HepG2 (cell line): Measurements from ENCODE around the gene MFRP. TPM values are rescaled to one million over a fixed set of nuclear protein-coding genes. Genes with fewer than 3 reads are reported as not detected.

ENCODE experiments used
- AGO2 ChIP-seq: fragments of 200-400 bp; formaldehyde crosslinking; optimal IDR thresholded peaks from 2 replicates; pipeline ENCODE3; 2017; ENCODE audit warnings: mild to moderate bottlenecking, low read depth, low read length, moderate library complexity
- CENPX ChIP-seq: sonication (generic); formaldehyde crosslinking; IDR thresholded peaks from 2 replicates; pipeline ENCODE4 v1.9.0; 2021; ENCODE audit warnings: mild to moderate bottlenecking, missing genetic modification reagents, moderate library complexity
- KDM2A ChIP-seq: sonication (generic); formaldehyde crosslinking; IDR thresholded peaks from 2 replicates; pipeline ENCODE4 v1.4.0; 2020; ENCODE audit warnings: low read depth, missing genetic modification reagents, borderline replicate concordance
- MTA3 ChIP-seq: sonication (generic); formaldehyde crosslinking; IDR thresholded peaks from 2 replicates; pipeline ENCODE4 v1.4.0; 2020; ENCODE audit warnings: missing genetic modification reagents
- PAX8 ChIP-seq: sonication (generic); formaldehyde crosslinking; IDR thresholded peaks from 2 replicates; pipeline ENCODE4 v1.8.0; 2022; ENCODE audit warnings: mild to moderate bottlenecking, missing genetic modification reagents, borderline replicate concordance
- PHF21A ChIP-seq: sonication (generic); formaldehyde crosslinking; IDR thresholded peaks from 2 replicates; pipeline ENCODE4 v1.5.0; 2020; ENCODE audit warnings: mild to moderate bottlenecking, missing genetic modification reagents
- RAD51 ChIP-seq: fragments of 450-650 bp; IDR thresholded peaks from 2 replicates; pipeline ENCODE4 v1.6.1; 2016; ENCODE audit warnings: borderline replicate concordance
- SP5 ChIP-seq: IDR thresholded peaks from 2 replicates; pipeline ENCODE4 v1.6.1; 2016; ENCODE audit warnings: low read depth, borderline replicate concordance
- ZNF616 ChIP-seq: sonication (generic); formaldehyde crosslinking; IDR thresholded peaks from 2 replicates; pipeline ENCODE4 v1.5.0; 2020; ENCODE audit warnings: low read depth, mild to moderate bottlenecking, missing genetic modification reagents
- ZNF644 ChIP-seq: IDR thresholded peaks from 2 replicates; pipeline ENCODE4 v1.6.1; 2016; ENCODE audit warnings: low read depth
- ZNF737 ChIP-seq: sonication (generic); formaldehyde crosslinking; IDR thresholded peaks from 2 replicates; pipeline ENCODE4 v1.5.0; 2020; ENCODE audit warnings: missing genetic modification reagents, mild to moderate bottlenecking, borderline replicate concordance
- polyA plus RNA-seq, 8 experiments: library from polyadenylated mRNA; depleted of rRNA in 3 of 8; stranded (reverse) in 7 of 8; unstranded in 1 of 8; fragments of >200 nt; fragmentation: Illumina TruSeq in 4 of 8; extraction: Trizol in 4 of 8; gene quantifications; 2 replicates each; pipeline versions ENCODE4 v1.2.1 to v1.2.3, GENCODE V29; 2011 to 2016; ENCODE audit warnings: low read depth in 4 of 8, missing spikeins in 1 of 8, mixed read lengths in 1 of 8; ENCODE audit not compliant: insufficient read depth in 1 of 8
- total RNA-seq, 5 experiments: library from RNA; depleted of rRNA; stranded (reverse); fragments of >200 nt; fragmentation: Illumina TruSeq; extraction: Trizol; gene quantifications; 2 replicates each; pipeline ENCODE4 v1.2.3, GENCODE V29; 2016; ENCODE audit warnings: low read depth in 1 of 5
- TF ChIP-seq, protein P1 (sequence below): sonication (generic); formaldehyde crosslinking; IDR thresholded peaks from 2 replicates; pipeline ENCODE4 v1.4.0; 2020; ENCODE audit warnings: low read depth, mild to moderate bottlenecking, missing genetic modification reagents
- TF ChIP-seq, protein P2 (sequence below): IDR thresholded peaks from 2 replicates; pipeline ENCODE4 v1.4.0; 2020; ENCODE audit warnings: mild to moderate bottlenecking, missing genetic modification reagents
- TF ChIP-seq, protein P3 (sequence below): sonication (generic); formaldehyde crosslinking; conservative IDR thresholded peaks from 2 replicates; pipeline ENCODE4 v1.4.0; 2020; ENCODE audit warnings: missing genetic modification reagents
- TF ChIP-seq, protein P4 (sequence below): sonication (generic); formaldehyde crosslinking; IDR thresholded peaks from 2 replicates; pipeline ENCODE4 v1.5.0; 2020; ENCODE audit warnings: missing genetic modification reagents
- TF ChIP-seq, protein P5 (sequence below), 2 experiments: sonication (generic) in 1 of 2; formaldehyde crosslinking in 1 of 2; IDR thresholded peaks; 2 replicates each; pipeline versions ENCODE4 v1.4.0 to v1.6.1; 2018 to 2020; ENCODE audit warnings: missing genetic modification reagents in 2 of 2, borderline replicate concordance in 1 of 2, low read depth in 1 of 2, mild to moderate bottlenecking in 1 of 2, missing biosample characterization in 1 of 2

Gene MFRP
- total and polyA plus RNA-seq, 2 of the 13 experiments (the other 11 are each of a cell fraction or from before 2014, with no cell fraction given), result not detected

DNA sequence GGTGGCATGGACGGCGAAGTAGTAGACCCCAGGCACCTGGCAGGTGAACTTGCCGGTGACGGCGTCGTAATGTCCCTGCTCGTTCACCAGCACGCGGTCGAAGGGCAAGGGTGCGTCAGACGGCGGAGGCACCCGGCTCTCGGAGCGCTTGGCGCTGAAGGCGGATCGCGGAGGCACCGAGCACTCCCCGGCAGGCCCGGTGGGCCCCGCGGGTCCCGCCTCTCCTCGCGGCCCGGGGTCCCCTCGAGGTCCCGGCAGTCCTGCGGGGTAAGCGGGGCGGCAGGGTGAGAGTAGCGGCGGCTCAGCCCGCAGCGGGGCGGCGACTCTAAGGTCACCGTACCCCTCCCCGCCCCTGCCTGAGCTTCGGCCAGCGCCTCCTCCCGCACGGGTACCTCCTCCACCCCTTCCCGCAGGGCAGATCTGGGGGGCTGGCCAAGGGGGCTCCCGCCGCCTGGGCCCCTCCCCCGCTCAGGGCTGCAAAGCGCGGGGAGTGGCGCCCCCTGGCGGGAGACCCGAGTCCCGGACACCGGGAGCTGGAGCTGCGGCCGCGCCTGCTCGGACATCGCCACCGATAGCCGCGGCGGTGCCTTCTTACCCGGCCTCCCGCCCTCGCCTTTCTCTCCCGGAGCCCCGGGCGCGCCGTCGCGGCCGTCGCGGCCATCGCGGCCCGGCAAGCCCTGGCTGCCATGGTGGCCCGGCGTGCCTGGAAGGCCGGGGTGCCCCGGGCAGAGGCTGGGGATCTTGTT, 6.7 kb downstream of the MFRP start (continued):
- TF ChIP-seq, protein P1, sequence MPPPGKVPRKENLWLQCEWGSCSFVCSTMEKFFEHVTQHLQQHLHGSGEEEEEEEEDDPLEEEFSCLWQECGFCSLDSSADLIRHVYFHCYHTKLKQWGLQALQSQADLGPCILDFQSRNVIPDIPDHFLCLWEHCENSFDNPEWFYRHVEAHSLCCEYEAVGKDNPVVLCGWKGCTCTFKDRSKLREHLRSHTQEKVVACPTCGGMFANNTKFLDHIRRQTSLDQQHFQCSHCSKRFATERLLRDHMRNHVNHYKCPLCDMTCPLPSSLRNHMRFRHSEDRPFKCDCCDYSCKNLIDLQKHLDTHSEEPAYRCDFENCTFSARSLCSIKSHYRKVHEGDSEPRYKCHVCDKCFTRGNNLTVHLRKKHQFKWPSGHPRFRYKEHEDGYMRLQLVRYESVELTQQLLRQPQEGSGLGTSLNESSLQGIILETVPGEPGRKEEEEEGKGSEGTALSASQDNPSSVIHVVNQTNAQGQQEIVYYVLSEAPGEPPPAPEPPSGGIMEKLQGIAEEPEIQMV (CRISPR knock-in tag), result no peak
- no peak for TF ChIP-seq CENPX
- no peak for TF ChIP-seq ZNF616 (CRISPR knock-in tag)
- TF ChIP-seq KDM2A (CRISPR knock-in tag), result peak; percentile 80; the same call in 1 of the 2 replicates
- TF ChIP-seq, protein P2, sequence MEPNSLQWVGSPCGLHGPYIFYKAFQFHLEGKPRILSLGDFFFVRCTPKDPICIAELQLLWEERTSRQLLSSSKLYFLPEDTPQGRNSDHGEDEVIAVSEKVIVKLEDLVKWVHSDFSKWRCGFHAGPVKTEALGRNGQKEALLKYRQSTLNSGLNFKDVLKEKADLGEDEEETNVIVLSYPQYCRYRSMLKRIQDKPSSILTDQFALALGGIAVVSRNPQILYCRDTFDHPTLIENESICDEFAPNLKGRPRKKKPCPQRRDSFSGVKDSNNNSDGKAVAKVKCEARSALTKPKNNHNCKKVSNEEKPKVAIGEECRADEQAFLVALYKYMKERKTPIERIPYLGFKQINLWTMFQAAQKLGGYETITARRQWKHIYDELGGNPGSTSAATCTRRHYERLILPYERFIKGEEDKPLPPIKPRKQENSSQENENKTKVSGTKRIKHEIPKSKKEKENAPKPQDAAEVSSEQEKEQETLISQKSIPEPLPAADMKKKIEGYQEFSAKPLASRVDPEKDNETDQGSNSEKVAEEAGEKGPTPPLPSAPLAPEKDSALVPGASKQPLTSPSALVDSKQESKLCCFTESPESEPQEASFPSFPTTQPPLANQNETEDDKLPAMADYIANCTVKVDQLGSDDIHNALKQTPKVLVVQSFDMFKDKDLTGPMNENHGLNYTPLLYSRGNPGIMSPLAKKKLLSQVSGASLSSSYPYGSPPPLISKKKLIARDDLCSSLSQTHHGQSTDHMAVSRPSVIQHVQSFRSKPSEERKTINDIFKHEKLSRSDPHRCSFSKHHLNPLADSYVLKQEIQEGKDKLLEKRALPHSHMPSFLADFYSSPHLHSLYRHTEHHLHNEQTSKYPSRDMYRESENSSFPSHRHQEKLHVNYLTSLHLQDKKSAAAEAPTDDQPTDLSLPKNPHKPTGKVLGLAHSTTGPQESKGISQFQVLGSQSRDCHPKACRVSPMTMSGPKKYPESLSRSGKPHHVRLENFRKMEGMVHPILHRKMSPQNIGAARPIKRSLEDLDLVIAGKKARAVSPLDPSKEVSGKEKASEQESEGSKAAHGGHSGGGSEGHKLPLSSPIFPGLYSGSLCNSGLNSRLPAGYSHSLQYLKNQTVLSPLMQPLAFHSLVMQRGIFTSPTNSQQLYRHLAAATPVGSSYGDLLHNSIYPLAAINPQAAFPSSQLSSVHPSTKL (CRISPR knock-in tag), result 0 out of 2 replicates have a peak, but pooled peaks have one; percentile 7
- no peak for TF ChIP-seq ZNF644 (CRISPR knock-in tag)
- TF ChIP-seq, protein P3, sequence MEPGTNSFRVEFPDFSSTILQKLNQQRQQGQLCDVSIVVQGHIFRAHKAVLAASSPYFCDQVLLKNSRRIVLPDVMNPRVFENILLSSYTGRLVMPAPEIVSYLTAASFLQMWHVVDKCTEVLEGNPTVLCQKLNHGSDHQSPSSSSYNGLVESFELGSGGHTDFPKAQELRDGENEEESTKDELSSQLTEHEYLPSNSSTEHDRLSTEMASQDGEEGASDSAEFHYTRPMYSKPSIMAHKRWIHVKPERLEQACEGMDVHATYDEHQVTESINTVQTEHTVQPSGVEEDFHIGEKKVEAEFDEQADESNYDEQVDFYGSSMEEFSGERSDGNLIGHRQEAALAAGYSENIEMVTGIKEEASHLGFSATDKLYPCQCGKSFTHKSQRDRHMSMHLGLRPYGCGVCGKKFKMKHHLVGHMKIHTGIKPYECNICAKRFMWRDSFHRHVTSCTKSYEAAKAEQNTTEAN, result 0 out of 2 replicates have a peak, but pooled peaks have one; percentile 36
- TF ChIP-seq RAD51, result no peak
- TF ChIP-seq, protein P4, sequence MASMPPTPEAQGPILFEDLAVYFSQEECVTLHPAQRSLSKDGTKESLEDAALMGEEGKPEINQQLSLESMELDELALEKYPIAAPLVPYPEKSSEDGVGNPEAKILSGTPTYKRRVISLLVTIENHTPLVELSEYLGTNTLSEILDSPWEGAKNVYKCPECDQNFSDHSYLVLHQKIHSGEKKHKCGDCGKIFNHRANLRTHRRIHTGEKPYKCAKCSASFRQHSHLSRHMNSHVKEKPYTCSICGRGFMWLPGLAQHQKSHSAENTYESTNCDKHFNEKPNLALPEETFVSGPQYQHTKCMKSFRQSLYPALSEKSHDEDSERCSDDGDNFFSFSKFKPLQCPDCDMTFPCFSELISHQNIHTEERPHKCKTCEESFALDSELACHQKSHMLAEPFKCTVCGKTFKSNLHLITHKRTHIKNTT (CRISPR knock-in tag), result no peak
- no peak for TF ChIP-seq ZNF737 (CRISPR knock-in tag)
- peak; percentile 73 for TF ChIP-seq AGO2
- 0 out of 2 replicates have a peak, but pooled peaks have one; percentile 19 for TF ChIP-seq PHF21A (CRISPR knock-in tag)
- no peak for TF ChIP-seq MTA3
- TF ChIP-seq, protein P5, sequence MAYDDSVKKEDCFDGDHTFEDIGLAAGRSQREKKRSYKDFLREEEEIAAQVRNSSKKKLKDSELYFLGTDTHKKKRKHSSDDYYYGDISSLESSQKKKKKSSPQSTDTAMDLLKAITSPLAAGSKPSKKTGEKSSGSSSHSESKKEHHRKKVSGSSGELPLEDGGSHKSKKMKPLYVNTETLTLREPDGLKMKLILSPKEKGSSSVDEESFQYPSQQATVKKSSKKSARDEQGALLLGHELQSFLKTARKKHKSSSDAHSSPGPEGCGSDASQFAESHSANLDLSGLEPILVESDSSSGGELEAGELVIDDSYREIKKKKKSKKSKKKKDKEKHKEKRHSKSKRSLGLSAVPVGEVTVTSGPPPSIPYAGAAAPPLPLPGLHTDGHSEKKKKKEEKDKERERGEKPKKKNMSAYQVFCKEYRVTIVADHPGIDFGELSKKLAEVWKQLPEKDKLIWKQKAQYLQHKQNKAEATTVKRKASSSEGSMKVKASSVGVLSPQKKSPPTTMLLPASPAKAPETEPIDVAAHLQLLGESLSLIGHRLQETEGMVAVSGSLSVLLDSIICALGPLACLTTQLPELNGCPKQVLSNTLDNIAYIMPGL (CRISPR knock-in tag; IDR thresholded peaks at IDR 0.05; ENCODE audit: borderline replicate concordance in 1 of 2, low read depth in 1 of 2), result peak; percentile 76 to 81; a peak in 3 of 4 replicates
- TF ChIP-seq SP5 (CRISPR knock-in tag), result no peak
- no peak for TF ChIP-seq PAX8 (CRISPR knock-in tag)
